ENCODE data around the gene ARL3. TPM values are rescaled to one million over a fixed set of nuclear protein-coding genes. Genes with fewer than 3 reads are reported as not detected.
A peak's percentile ranks its signal among the peaks of the same experiment; 100 is the strongest.

The ARL3 gene
- total RNA-seq, 2 experiments from 2014 or later = 0.99 to 1.3 TPM

GRCh38 chr10:102645388-102645740 is 68.8 kb downstream of the ARL3 start:
- Mint-ChIP-seq H3K9me3 (no peaks in the 10 kb centered on the region), H3K4me1 (ENCODE audit: low read depth) (peaks cover 61% of the 10 kb centered on the region), H3K27me3 (no peaks in the 10 kb centered on the region), H3K36me3 (ENCODE audit: low read depth) (peaks cover 41% of the 10 kb centered on the region), H3K4me3 (peak overlapping the region; percentile 97), H3K27ac (peak overlapping the region; percentile 97)
- Histone ChIP-seq H3K27ac (ENCODE audit: low read depth in 1 of 2, low read length in 2 of 2) (peak overlapping the region; percentile 83 to 93), H3K4me1 (ENCODE audit: insufficient read depth, low read length) (peaks cover 60% of the 10 kb centered on the region), H3K27me3 (ENCODE audit: control insufficient read depth in 1 of 2, insufficient read depth in 2 of 2, low read length in 2 of 2) (no peaks in the 10 kb centered on the region), H3K9me3 (ENCODE audit: control insufficient read depth in 1 of 2, insufficient read depth in 1 of 2, low read length in 2 of 2) (no peaks in the 10 kb centered on the region), H3K4me3 (ENCODE audit: low read length) (peak overlapping the region; percentile 96), H3K36me3 (ENCODE audit: insufficient read depth, low read length) (no peaks in the 10 kb centered on the region)
- DNase-seq (peak in 13 of 14 experiments; percentile 22 to 80 (median 48)), ATAC-seq (ENCODE audit: poor library complexity) (no peak)
- TF ChIP-seq CTCF (IDR thresholded peaks at IDR 0.05) = no peak
- intact Hi-C loops (cut with DNase I, micrococcal nuclease) = loop anchor here (2.0 to 10.0 kb wide), 4 partner anchors 29 to 251 kb away; partner anchors contain the start of genes ACTR1A (in 2 of the 2), SUFU (in 2 of the 2), ARL3 (in 1 of the 2) and NFKB2 (in 1 of the 2)
- CTCF ChIA-PET = interaction anchor here (0.6 to 3.7 kb wide), 16 partner anchors 16 to 715 kb away, joined by 3 to 30 read pairs (median 4); partner anchors contain the start of genes ARL3 and SFXN2
- POLR2A ChIA-PET = interaction anchor here (0.6 to 7.0 kb wide), 26 partner anchors 9 to 827 kb away, joined by 3 to 134 read pairs (median 6); partner anchors contain the start of genes ACTR1A, ARL3, CNNM2 and FBXL15

- Mint-ChIP-seq H3K4me1 (ENCODE audit: low read depth) (peaks cover 58% of the 10 kb centered on the region), H3K27me3 (no peaks in the 10 kb centered on the region), H3K27ac (peak overlapping the region; percentile 97), H3K9me3 (no peaks in the 10 kb centered on the region), H3K4me3 (peak overlapping the region; percentile 97), H3K36me3 (ENCODE audit: low read depth) (peaks cover 41% of the 10 kb centered on the region)
- TF ChIP-seq CTCF (IDR thresholded peaks at IDR 0.05) = peak; percentile 80
- ChIA-PET POLR2A (interaction anchor here (0.6 to 7.0 kb wide), 33 partner anchors 9 to 827 kb away, joined by 3 to 134 read pairs (median 5); partner anchors contain the start of genes ACTR1A, ARL3, BORCS7 and CNNM2), CTCF (interaction anchor here (0.5 to 3.7 kb wide), 18 partner anchors 13 to 715 kb away, joined by 3 to 30 read pairs (median 4); partner anchors contain the start of genes ARL3 and SFXN2)
- peak; percentile 34 for ATAC-seq (ENCODE audit: poor library complexity)
- peak overlapping the region; percentile 83 to 93 for H3K27ac ChIP-seq (ENCODE audit: low read depth in 1 of 2, low read length in 2 of 2)
- intact Hi-C loops (cut with DNase I, micrococcal nuclease) = loop anchor here (2.0 to 10.0 kb wide), 4 partner anchors 30 to 250 kb away; partner anchors contain the start of genes ACTR1A (in 2 of the 2), SUFU (in 2 of the 2), ARL3 (in 1 of the 2) and NFKB2 (in 1 of the 2)
- H3K36me3 ChIP-seq (ENCODE audit: insufficient read depth, low read length) = no peaks in the 10 kb centered on the region
- H3K9me3 ChIP-seq (ENCODE audit: control insufficient read depth in 1 of 2, insufficient read depth in 1 of 2, low read length in 2 of 2) = no peaks in the 10 kb centered on the region
- H3K4me1 ChIP-seq (ENCODE audit: insufficient read depth, low read length) = peaks cover 55% of the 10 kb centered on the region
- DNase-seq = peak; percentile 70 to 94 (median 80)
- H3K27me3 ChIP-seq (ENCODE audit: control insufficient read depth in 1 of 2, insufficient read depth in 2 of 2, low read length in 2 of 2) = no peaks in the 10 kb centered on the region
- peak overlapping the region; percentile 96 for H3K4me3 ChIP-seq (ENCODE audit: low read length)
Observed at GRCh38 chr10:102644646-102645387, 69.4 kb downstream of the ARL3 start.

- peaks cover 51% of the 10 kb centered on the region for H3K4me1 Mint-ChIP-seq (ENCODE audit: low read depth)
Observed at GRCh38 chr10:102644066-102644645, 70.0 kb downstream of the ARL3 start, which contains the start of gene TRIM8. Gene TRIM8 (plus strand): TSS chr10:102644479. CDS start chr10:102644618, 139 bp downstream.

More at GRCh38 chr10:102644066-102644645, 70.0 kb downstream of the ARL3 start, which contains the start of gene TRIM8:
- TF ChIP-seq CTCF (IDR thresholded peaks at IDR 0.05) = no peak
- POLR2A ChIA-PET = interaction anchor here (0.6 to 7.0 kb wide), 29 partner anchors 9 to 826 kb away, joined by 3 to 134 read pairs (median 6); partner anchors contain the start of genes ACTR1A, ARL3, BORCS7 and CNNM2
- peak within 1 kb of the TSS; percentile 97 for H3K4me3 Mint-ChIP-seq
- no peaks in the 10 kb centered on the region for H3K27me3 Mint-ChIP-seq
- no peaks in the 10 kb centered on the region for H3K9me3 Mint-ChIP-seq
- Histone ChIP-seq H3K27ac (ENCODE audit: low read depth in 1 of 2, low read length in 2 of 2) (peak within 1 kb of the TSS; percentile 83 to 93), H3K27me3 (ENCODE audit: control insufficient read depth in 1 of 2, insufficient read depth in 2 of 2, low read length in 2 of 2) (no peaks in the 10 kb centered on the region), H3K9me3 (ENCODE audit: control insufficient read depth in 1 of 2, insufficient read depth in 1 of 2, low read length in 2 of 2) (no peaks in the 10 kb centered on the region), H3K4me1 (ENCODE audit: insufficient read depth, low read length) (peaks cover 48% of the 10 kb centered on the region), H3K36me3 (ENCODE audit: insufficient read depth, low read length) (no peaks in the 10 kb centered on the region), H3K4me3 (ENCODE audit: low read length) (peak within 1 kb of the TSS; percentile 96)
- peaks cover 41% of the 10 kb centered on the region for H3K36me3 Mint-ChIP-seq (ENCODE audit: low read depth)
- DNase-seq = peak in 13 of 14 experiments; percentile 33 to 80 (median 53)
- intact Hi-C loops (cut with DNase I, micrococcal nuclease) = loop anchor here (2.0 to 10.0 kb wide), 4 partner anchors 31 to 249 kb away; partner anchors contain the start of genes ACTR1A (in 2 of the 2), SUFU (in 2 of the 2), ARL3 (in 1 of the 2) and NFKB2 (in 1 of the 2)
- peak within 1 kb of the TSS; percentile 97 for H3K27ac Mint-ChIP-seq
- no peak for ATAC-seq (ENCODE audit: poor library complexity)
- CTCF ChIA-PET = interaction anchor here (0.5 to 3.7 kb wide), 16 partner anchors 14 to 250 kb away, joined by 3 to 30 read pairs (median 4); partner anchors contain the start of genes ARL3 and SFXN2

Data from CD4-positive, alpha-beta T cell (primary cell).